Kidney epithelial cell (primary cell): ENCODE measurements around the gene MED28. TPM values are rescaled to one million over a fixed set of nuclear protein-coding genes. Genes with fewer than 3 reads are reported as not detected.

ENCODE experiments used
- DNase-seq: peaks from one replicate; pipeline ENCODE4 v3.0.0-alpha.2; 2010; ENCODE audit warnings: low read depth
- H3K27me3 ChIP-seq: 2 replicates; pipeline ENCODE4 v1.6.0; 2011; ENCODE audit warnings: low read length; ENCODE audit not compliant: control insufficient read depth, insufficient read depth
- H3K36me3 ChIP-seq: 2 replicates; pipeline ENCODE4 v1.5.1; 2011; ENCODE audit warnings: low read length; ENCODE audit not compliant: control insufficient read depth, insufficient read depth
- H3K4me3 ChIP-seq: 2 replicates; pipeline ENCODE4 v1.5.1; 2011; ENCODE audit warnings: low read depth, mild to moderate bottlenecking, control low read depth, low read length
- CTCF ChIP-seq: IDR thresholded peaks from 2 replicates; pipeline ENCODE4 v1.5.1; 2011; ENCODE audit warnings: mild to moderate bottlenecking, moderate library complexity, low read length, control low read depth, inconsistent platforms; ENCODE audit not compliant: insufficient read depth, poor library complexity, severe bottlenecking
- total RNA-seq: library from RNA; depleted of rRNA; stranded (reverse); fragments of >200 nt; gene quantifications from 2 replicates; pipeline ENCODE4 v1.2.3, GENCODE V29; 2015

The MED28 gene
- total RNA-seq, 1 donor from 2014 or later: 8.9 TPM

GRCh38 chr4:17619416-17620105, 5.1 kb downstream of the MED28 start:
- no peak for TF ChIP-seq CTCF
- no peak for DNase-seq
- H3K4me3 ChIP-seq: no peak overlapping the region
- H3K36me3 ChIP-seq: peaks cover 3% of the 10 kb centered on the region
- no peaks in the 10 kb centered on the region for H3K27me3 ChIP-seq

GRCh38 chr4:17623451-17624001, 9.1 kb downstream of the MED28 start:
- Histone ChIP-seq H3K36me3 (peaks cover 3% of the 10 kb centered on the region), H3K4me3 (no peak overlapping the region), H3K27me3 (no peaks in the 10 kb centered on the region)
- no peak for TF ChIP-seq CTCF
- no peak for DNase-seq

GRCh38 chr4:17624821-17625220, 10.4 kb downstream of the MED28 start:
- TF ChIP-seq CTCF: no peak
- no peak for DNase-seq
- H3K4me3 ChIP-seq: no peak overlapping the region
- peaks cover 5% of the 10 kb centered on the region for H3K36me3 ChIP-seq
- no peaks in the 10 kb centered on the region for H3K27me3 ChIP-seq

GRCh38 chr4:17630228-17630627, 15.8 kb downstream of the MED28 start:
- H3K36me3 ChIP-seq: peaks cover 3% of the 10 kb centered on the region
- TF ChIP-seq CTCF: no peak
- no peaks in the 10 kb centered on the region for H3K27me3 ChIP-seq
- no peak for DNase-seq
- H3K4me3 ChIP-seq: no peak overlapping the region

GRCh38 chr4:17633600-17633999, 19.2 kb downstream of the MED28 start:
- Histone ChIP-seq H3K27me3 (no peaks in the 10 kb centered on the region), H3K36me3 (peaks cover 3% of the 10 kb centered on the region), H3K4me3 (no peak overlapping the region)
- no peak for TF ChIP-seq CTCF
- no peak for DNase-seq

- no peak for TF ChIP-seq CTCF
- Histone ChIP-seq H3K4me3 (no peak overlapping the region), H3K27me3 (no peaks in the 10 kb centered on the region), H3K36me3 (peaks cover 1% of the 10 kb centered on the region)
- DNase-seq: no peak
These were observed 20.6 kb downstream of the MED28 start for GRCh38 chr4:17635056-17635455.
